ENCODE results near the gene RDH14. TPM values are rescaled to one million over a fixed set of nuclear protein-coding genes. Genes with fewer than 3 reads are reported as not detected.

RDH14 gene
- total and polyA plus RNA-seq, 2 experiments from 2014 or later: 29.8 to 32.5 TPM

- H4K20me1 ChIP-seq (ENCODE audit: insufficient read depth): no peaks in the 10 kb centered on the region
- WGBS, 2 experiments (ENCODE audit: low coverage in 1 of 2, low lambda C conversion rate in 2 of 2, missing lambda C conversion rate in 2 of 2): 91 to 93% methylated on average over 1 of the region's 1 CpG
- TF ChIP-seq EZH2 (IDR thresholded peaks at IDR 0.05; ENCODE audit: insufficient read depth, poor library complexity, severe bottlenecking) (no peak), EZH2phosphoT487 (IDR thresholded peaks at IDR 0.05; ENCODE audit: insufficient read depth, low read depth) (no peak)
- no peak overlapping the region for H3K9ac ChIP-seq
- in situ Hi-C loops (cut with MboI): no loop called here
- H3F3A ChIP-seq (ENCODE audit: insufficient read depth): no peaks in the 10 kb centered on the region
- H3K36me3 ChIP-seq (ENCODE audit: low read depth): peaks cover 15% of the 10 kb centered on the region
- H3K9me2 ChIP-seq (ENCODE audit: insufficient read depth): no peaks in the 10 kb centered on the region
- no peak for DNase-seq
- H3K9me3 ChIP-seq (ENCODE audit: low read depth): peaks cover 8% of the 10 kb centered on the region
- H3K27me3 ChIP-seq (replicated peaks; ENCODE audit: insufficient read depth): no peaks in the 10 kb centered on the region
- H3K4me1 ChIP-seq (ENCODE audit: insufficient read depth): no peaks in the 10 kb centered on the region
- H3K4me2 ChIP-seq (ENCODE audit: unreplicated experiment): no peak overlapping the region
- H3K4me3 ChIP-seq: no peak overlapping the region
- no peak overlapping the region for H2AFZ ChIP-seq
- no peaks in the 10 kb centered on the region for H3K79me2 ChIP-seq (ENCODE audit: insufficient read depth)
- no peak overlapping the region for H3K27ac ChIP-seq
Observed at GRCh38 chr2:18566145-18566769, 5.8 kb upstream of the RDH14 start.

- DNase-seq: no peak
- peaks cover 9% of the 10 kb centered on the region for H3K4me1 ChIP-seq (ENCODE audit: insufficient read depth)
- peak overlapping the region; percentile 90 for H3K4me3 ChIP-seq
- H3K36me3 ChIP-seq (ENCODE audit: low read depth): peaks cover 15% of the 10 kb centered on the region; the same call in 1 of the 2 replicates
- peaks cover 8% of the 10 kb centered on the region for H3K9me3 ChIP-seq (ENCODE audit: low read depth)
- peak overlapping the region; percentile 92 for H3K9ac ChIP-seq
- peak overlapping the region; percentile 79 for H3K27ac ChIP-seq
- in situ Hi-C loops (cut with MboI): no loop called here
- TF ChIP-seq EZH2 (IDR thresholded peaks at IDR 0.05; ENCODE audit: insufficient read depth, poor library complexity, severe bottlenecking): no peak
- no peak for TF ChIP-seq EZH2phosphoT487 (IDR thresholded peaks at IDR 0.05; ENCODE audit: insufficient read depth, low read depth)
- H3K79me2 ChIP-seq (ENCODE audit: insufficient read depth): peaks cover 39% of the 10 kb centered on the region
- no peaks in the 10 kb centered on the region for H3K9me2 ChIP-seq (ENCODE audit: insufficient read depth)
- peak overlapping the region; percentile 92 for H3K4me2 ChIP-seq (ENCODE audit: unreplicated experiment)
- no peaks in the 10 kb centered on the region for H3F3A ChIP-seq (ENCODE audit: insufficient read depth)
- no peaks in the 10 kb centered on the region for H4K20me1 ChIP-seq (ENCODE audit: insufficient read depth)
- no peaks in the 10 kb centered on the region for H3K27me3 ChIP-seq (replicated peaks; ENCODE audit: insufficient read depth)
- 3 to 7% methylated on average over 3 of the region's 3 CpGs for WGBS, 2 experiments (ENCODE audit: low coverage in 1 of 2, low lambda C conversion rate in 2 of 2, missing lambda C conversion rate in 2 of 2)
- H2AFZ ChIP-seq: peak overlapping the region; percentile 100
Observed at GRCh38 chr2:18560797-18561085, 288 bp upstream of the RDH14 start.

GRCh38 chr2:18559531-18560030, 872 bp downstream of the RDH14 start:
- peaks cover 16% of the 10 kb centered on the region; the same call in 1 of the 2 replicates for H3K36me3 ChIP-seq (ENCODE audit: low read depth)
- peak overlapping the region; percentile 92 for H3K9ac ChIP-seq
- WGBS, 2 experiments (ENCODE audit: low coverage in 1 of 2, low lambda C conversion rate in 2 of 2, missing lambda C conversion rate in 2 of 2): 2 to 4% methylated on average over 11 of the region's 11 CpGs
- peak overlapping the region; percentile 100 for H2AFZ ChIP-seq
- no peaks in the 10 kb centered on the region for H3K9me2 ChIP-seq (ENCODE audit: insufficient read depth)
- peak overlapping the region; percentile 90 for H3K4me3 ChIP-seq
- no peaks in the 10 kb centered on the region for H4K20me1 ChIP-seq (ENCODE audit: insufficient read depth)
- DNase-seq: no peak
- H3F3A ChIP-seq (ENCODE audit: insufficient read depth): no peaks in the 10 kb centered on the region
- peak overlapping the region; percentile 92 for H3K4me2 ChIP-seq (ENCODE audit: unreplicated experiment)
- no peaks in the 10 kb centered on the region for H3K27me3 ChIP-seq (replicated peaks; ENCODE audit: insufficient read depth)
- in situ Hi-C loops (cut with MboI): no loop called here
- no peaks in the 10 kb centered on the region for H3K9me3 ChIP-seq (ENCODE audit: low read depth)
- peak overlapping the region; percentile 79 for H3K27ac ChIP-seq
- peaks cover 9% of the 10 kb centered on the region for H3K4me1 ChIP-seq (ENCODE audit: insufficient read depth)
- TF ChIP-seq EZH2phosphoT487 (IDR thresholded peaks at IDR 0.05; ENCODE audit: insufficient read depth, low read depth) (no peak), EZH2 (IDR thresholded peaks at IDR 0.05; ENCODE audit: insufficient read depth, poor library complexity, severe bottlenecking) (no peak)
- peaks cover 39% of the 10 kb centered on the region for H3K79me2 ChIP-seq (ENCODE audit: insufficient read depth)

GRCh38 chr2:18558458-18558857, 2.0 kb downstream of the RDH14 start:
- Histone ChIP-seq H2AFZ (no peak overlapping the region), H3K27ac (no peak overlapping the region), H3K79me2 (ENCODE audit: insufficient read depth) (peaks cover 39% of the 10 kb centered on the region), H3K9me3 (ENCODE audit: low read depth) (no peaks in the 10 kb centered on the region), H3K36me3 (ENCODE audit: low read depth) (peaks cover 10% of the 10 kb centered on the region; the same call in 1 of the 2 replicates), H4K20me1 (ENCODE audit: insufficient read depth) (no peaks in the 10 kb centered on the region), H3K4me2 (ENCODE audit: unreplicated experiment) (no peak overlapping the region), H3K9me2 (ENCODE audit: insufficient read depth) (no peaks in the 10 kb centered on the region), H3F3A (ENCODE audit: insufficient read depth) (peaks cover 4% of the 10 kb centered on the region; the same call in 1 of the 2 replicates), H3K4me3 (no peak overlapping the region), H3K9ac (no peak overlapping the region), H3K27me3 (replicated peaks; ENCODE audit: insufficient read depth) (no peaks in the 10 kb centered on the region), H3K4me1 (ENCODE audit: insufficient read depth) (peaks cover 9% of the 10 kb centered on the region)
- in situ Hi-C loops (cut with MboI): no loop called here
- WGBS, 2 experiments (ENCODE audit: low coverage in 1 of 2, low lambda C conversion rate in 2 of 2, missing lambda C conversion rate in 2 of 2): 97 to 100% methylated on average over 1 of the region's 1 CpG
- no peak for DNase-seq
- TF ChIP-seq EZH2 (IDR thresholded peaks at IDR 0.05; ENCODE audit: insufficient read depth, poor library complexity, severe bottlenecking): no peak
- TF ChIP-seq EZH2phosphoT487 (IDR thresholded peaks at IDR 0.05; ENCODE audit: insufficient read depth, low read depth): no peak
